Fibroblast of lung (primary cell): ENCODE data around the gene ADARB1. TPM values are rescaled to one million over a fixed set of nuclear protein-coding genes. Genes with fewer than 3 reads are reported as not detected.

ENCODE experiments used
- DNase-seq, 2 donors: peaks; one replicate each; pipeline versions ENCODE4 v3.0.0 to v3.0.0-alpha.2; 2010; ENCODE audit warnings: low read depth in 2 of 2
- H2AFZ ChIP-seq: 2 replicates; pipeline ENCODE4 v1.5.1; 2012; ENCODE audit warnings: low read length, control low read depth, inconsistent platforms
- H3K27ac ChIP-seq: 2 replicates; pipeline ENCODE4 v1.5.1; 2011; ENCODE audit warnings: low read length, control low read depth; ENCODE audit not compliant: insufficient read depth
- H3K27me3 ChIP-seq: 2 replicates; pipeline ENCODE4 v1.5.1; 2011; ENCODE audit warnings: mild to moderate bottlenecking, low read length; ENCODE audit not compliant: control insufficient read depth, insufficient read depth
- H3K36me3 ChIP-seq: 2 replicates; pipeline ENCODE4 v1.5.1; 2011; ENCODE audit warnings: low read length; ENCODE audit not compliant: control insufficient read depth, insufficient read depth
- H3K4me1 ChIP-seq: 2 replicates; pipeline ENCODE4 v1.5.1; 2011; ENCODE audit warnings: low read length; ENCODE audit not compliant: control insufficient read depth, insufficient read depth; ENCODE audit errors: extremely low read depth
- H3K4me2 ChIP-seq: 2 replicates; pipeline ENCODE4 v1.5.1; 2011; ENCODE audit warnings: low read length, control low read depth; ENCODE audit not compliant: insufficient read depth; ENCODE audit errors: extremely low read depth
- H3K4me3 ChIP-seq, 4 experiments: fragments of 200-600 bp in 1 of 4; sonication (generic) in 1 of 4; replicated peaks in 1 of 4; 2 replicates each; pipeline ENCODE4 v1.5.1; 2011 to 2016; ENCODE audit warnings: low read length in 4 of 4, low read depth in 3 of 4, mild to moderate bottlenecking in 3 of 4, control low read depth in 2 of 4, inconsistent platforms in 1 of 4, mixed read lengths in 1 of 4; ENCODE audit not compliant: insufficient read depth in 1 of 4; ENCODE audit errors: control extremely low read depth in 1 of 4
- H3K79me2 ChIP-seq: 2 replicates; pipeline ENCODE4 v1.5.1; 2012; ENCODE audit warnings: mild to moderate bottlenecking, low read length, inconsistent platforms; ENCODE audit not compliant: control insufficient read depth, insufficient read depth
- H3K9ac ChIP-seq: 2 replicates; pipeline ENCODE4 v1.5.1; 2011; ENCODE audit warnings: mild to moderate bottlenecking, low read length, control low read depth; ENCODE audit not compliant: insufficient read depth
- H3K9me3 ChIP-seq: 2 replicates; pipeline ENCODE4 v1.5.1; 2012; ENCODE audit warnings: low read depth, low read length; ENCODE audit not compliant: control insufficient read depth, insufficient read depth
- H4K20me1 ChIP-seq: 2 replicates; pipeline ENCODE4 v1.5.1; 2011; ENCODE audit warnings: low read length; ENCODE audit not compliant: control insufficient read depth, insufficient read depth; ENCODE audit errors: extremely low read depth
- EZH2 ChIP-seq: IDR thresholded peaks from 2 replicates; pipeline ENCODE4 v1.5.1; 2012; ENCODE audit warnings: low read length, control low read depth, mild to moderate bottlenecking; ENCODE audit errors: missing control alignments
- polyA plus RNA-seq, 2 donors: library from polyadenylated mRNA; depleted of rRNA in 1 of 2; stranded (reverse) in 1 of 2; unstranded in 1 of 2; fragments of >200 nt; gene quantifications; 2 replicates each; pipeline ENCODE4 v1.2.1, GENCODE V29; 2011 to 2012; ENCODE audit warnings: missing spikeins in 1 of 2
- total RNA-seq: library from RNA; depleted of rRNA; stranded (reverse); fragments of >200 nt; gene quantifications from 2 replicates; pipeline ENCODE4 v1.2.1, GENCODE V29; 2014
- TF ChIP-seq, protein P1 (sequence below), 2 donors: IDR thresholded peaks in 1 of 2; conservative IDR thresholded peaks in 1 of 2; 1 replicate in 1 of 2; 2 replicates in 1 of 2; pipeline ENCODE4 v1.5.1; 2011 to 2012; ENCODE audit warnings: low read length in 2 of 2, control low read depth in 1 of 2, inconsistent platforms in 1 of 2, low read depth in 1 of 2, mild to moderate bottlenecking in 1 of 2

ADARB1 gene
- total and polyA plus RNA-seq, 2 donors (not counting 1 experiment from before 2014, with no cell fraction given), result 20.2 to 25.3 TPM

DNA sequence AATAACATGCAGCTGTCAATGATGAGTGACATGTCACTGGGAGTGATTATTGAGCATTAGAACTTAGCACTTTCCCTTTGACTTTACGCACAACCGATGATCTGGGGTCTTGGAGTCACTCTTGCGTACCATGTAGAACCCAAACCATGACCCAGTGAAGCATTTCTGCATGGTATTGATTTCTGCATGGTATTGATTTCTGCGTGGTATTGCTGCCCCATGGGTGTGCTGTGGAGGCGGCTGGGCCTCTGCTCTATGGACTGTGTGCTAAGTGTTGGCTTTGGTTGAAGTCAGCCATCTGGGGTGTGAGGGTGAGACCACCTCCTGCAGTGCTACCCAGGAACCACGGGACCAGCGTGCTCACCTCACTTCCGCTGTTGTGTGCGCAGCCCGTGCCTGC is 98.0 kb downstream of the ADARB1 start:
- TF ChIP-seq, protein P1, sequence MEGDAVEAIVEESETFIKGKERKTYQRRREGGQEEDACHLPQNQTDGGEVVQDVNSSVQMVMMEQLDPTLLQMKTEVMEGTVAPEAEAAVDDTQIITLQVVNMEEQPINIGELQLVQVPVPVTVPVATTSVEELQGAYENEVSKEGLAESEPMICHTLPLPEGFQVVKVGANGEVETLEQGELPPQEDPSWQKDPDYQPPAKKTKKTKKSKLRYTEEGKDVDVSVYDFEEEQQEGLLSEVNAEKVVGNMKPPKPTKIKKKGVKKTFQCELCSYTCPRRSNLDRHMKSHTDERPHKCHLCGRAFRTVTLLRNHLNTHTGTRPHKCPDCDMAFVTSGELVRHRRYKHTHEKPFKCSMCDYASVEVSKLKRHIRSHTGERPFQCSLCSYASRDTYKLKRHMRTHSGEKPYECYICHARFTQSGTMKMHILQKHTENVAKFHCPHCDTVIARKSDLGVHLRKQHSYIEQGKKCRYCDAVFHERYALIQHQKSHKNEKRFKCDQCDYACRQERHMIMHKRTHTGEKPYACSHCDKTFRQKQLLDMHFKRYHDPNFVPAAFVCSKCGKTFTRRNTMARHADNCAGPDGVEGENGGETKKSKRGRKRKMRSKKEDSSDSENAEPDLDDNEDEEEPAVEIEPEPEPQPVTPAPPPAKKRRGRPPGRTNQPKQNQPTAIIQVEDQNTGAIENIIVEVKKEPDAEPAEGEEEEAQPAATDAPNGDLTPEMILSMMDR (conservative IDR thresholded peaks at IDR 0.05 in 1 of 2, IDR thresholded peaks at IDR 0.05 in 1 of 2; ENCODE audit: low read depth in 1 of 2, low read length in 2 of 2), result no peak
- TF ChIP-seq EZH2, result no peak
- Histone ChIP-seq H3K9me3 (no peaks in the 10 kb centered on the region), H3K9ac (no peak overlapping the region), H2AFZ (no peak overlapping the region), H3K79me2 (no peaks in the 10 kb centered on the region), H4K20me1 (no peaks in the 10 kb centered on the region), H3K4me3 (no peak overlapping the region), H3K36me3 (no peaks in the 10 kb centered on the region), H3K4me1 (peaks cover 4% of the 10 kb centered on the region), H3K4me2 (no peak overlapping the region), H3K27ac (no peak overlapping the region), H3K27me3 (no peaks in the 10 kb centered on the region)
- DNase-seq, result no peak

DNA sequence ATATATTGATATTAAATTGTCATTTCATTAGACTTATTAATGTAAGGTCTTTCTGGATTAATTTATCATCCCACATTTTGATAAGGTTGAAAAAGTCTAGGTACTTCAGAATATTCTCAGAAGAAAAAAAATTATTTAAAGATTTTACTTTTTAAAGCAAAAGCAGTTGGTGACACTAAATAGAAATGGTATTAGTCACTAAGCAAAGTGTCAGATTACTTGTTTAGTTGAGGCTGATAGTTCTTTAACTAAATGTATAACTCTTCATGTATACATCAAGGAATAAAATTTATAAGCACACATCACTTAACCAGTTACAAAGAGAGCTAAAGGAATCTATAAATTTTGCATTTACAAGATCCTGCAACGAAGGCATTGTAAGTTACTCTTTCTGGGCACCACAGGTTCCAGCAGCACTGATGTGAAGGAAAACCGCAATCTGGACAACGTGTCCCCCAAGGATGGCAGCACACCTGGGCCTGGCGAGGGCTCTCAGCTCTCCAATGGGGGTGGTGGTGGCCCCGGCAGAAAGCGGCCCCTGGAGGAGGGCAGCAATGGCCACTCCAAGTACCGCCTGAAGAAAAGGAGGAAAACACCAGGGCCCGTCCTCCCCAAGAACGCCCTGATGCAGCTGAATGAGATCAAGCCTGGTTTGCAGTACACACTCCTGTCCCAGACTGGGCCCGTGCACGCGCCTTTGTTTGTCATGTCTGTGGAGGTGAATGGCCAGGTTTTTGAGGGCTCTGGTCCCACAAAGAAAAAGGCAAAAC is 101.1 kb downstream of the ADARB1 start:
- Histone ChIP-seq H3K36me3 (no peaks in the 10 kb centered on the region), H4K20me1 (no peaks in the 10 kb centered on the region), H3K79me2 (no peaks in the 10 kb centered on the region), H3K4me2 (no peak overlapping the region), H3K9me3 (no peaks in the 10 kb centered on the region), H3K27me3 (no peaks in the 10 kb centered on the region), H3K4me1 (no peaks in the 10 kb centered on the region), H2AFZ (no peak overlapping the region), H3K27ac (no peak overlapping the region), H3K4me3 (no peak overlapping the region), H3K9ac (no peak overlapping the region)
- no peak for DNase-seq
- TF ChIP-seq, protein P1 (conservative IDR thresholded peaks at IDR 0.05 in 1 of 2, IDR thresholded peaks at IDR 0.05 in 1 of 2; ENCODE audit: low read depth in 1 of 2, low read length in 2 of 2), result no peak
- no peak for TF ChIP-seq EZH2

DNA sequence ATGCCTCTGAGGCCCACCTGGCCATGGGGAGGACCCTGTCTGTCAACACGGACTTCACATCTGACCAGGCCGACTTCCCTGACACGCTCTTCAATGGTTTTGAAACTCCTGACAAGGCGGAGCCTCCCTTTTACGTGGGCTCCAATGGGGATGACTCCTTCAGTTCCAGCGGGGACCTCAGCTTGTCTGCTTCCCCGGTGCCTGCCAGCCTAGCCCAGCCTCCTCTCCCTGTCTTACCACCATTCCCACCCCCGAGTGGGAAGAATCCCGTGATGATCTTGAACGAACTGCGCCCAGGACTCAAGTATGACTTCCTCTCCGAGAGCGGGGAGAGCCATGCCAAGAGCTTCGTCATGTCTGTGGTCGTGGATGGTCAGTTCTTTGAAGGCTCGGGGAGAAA is 101.8 kb downstream of the ADARB1 start:
- Histone ChIP-seq H3K27ac (no peak overlapping the region), H3K79me2 (no peaks in the 10 kb centered on the region), H3K27me3 (no peaks in the 10 kb centered on the region), H3K4me1 (no peaks in the 10 kb centered on the region), H3K9ac (no peak overlapping the region), H3K4me2 (no peak overlapping the region), H3K36me3 (no peaks in the 10 kb centered on the region), H4K20me1 (no peaks in the 10 kb centered on the region), H2AFZ (no peak overlapping the region), H3K4me3 (no peak overlapping the region), H3K9me3 (no peaks in the 10 kb centered on the region)
- TF ChIP-seq EZH2, result no peak
- TF ChIP-seq, protein P1 (conservative IDR thresholded peaks at IDR 0.05 in 1 of 2, IDR thresholded peaks at IDR 0.05 in 1 of 2; ENCODE audit: low read depth in 1 of 2, low read length in 2 of 2), result no peak
- no peak for DNase-seq
